Endothelial cell of umbilical vein (primary cell): Measurements from ENCODE around the gene PTPRK. TPM values are rescaled to one million over a fixed set of nuclear protein-coding genes. Genes with fewer than 3 reads are reported as not detected.

Experiments used
- BruUV-seq: library from RNA; stranded (reverse); fragments of 400-500 nt; replicated peaks from 2 replicates; lab custom pipeline; 2021; lab: Mats Ljungman, UMichigan
- CTCF ChIA-PET: fragments of 300-600, 350-600 bp; sonication (Branson Sonifier 250); formaldehyde crosslinking; loops from one replicate; lab custom pipeline; 2021; ENCODE audit warnings: antibody characterized with exemption, inconsistent platforms; lab: Charles Lee
- POLR2A ChIA-PET: fragments of 300-600, 350-600 bp; sonication (Branson Sonifier 250); formaldehyde crosslinking; loops from one replicate; lab custom pipeline; 2021; ENCODE audit warnings: antibody characterized with exemption, inconsistent platforms; lab: Charles Lee
- DNase-seq: peaks from one replicate; pipeline ENCODE4 v3.0.0-alpha.2; 2011; ENCODE audit warnings: low read depth, low spot score
- FAIRE-seq: peaks from 2 replicates; lab custom pipeline; 2011; peaks lifted over from hg19 to GRCh38; lab: Jason Lieb, UNC
- H2AFZ ChIP-seq: 2 replicates; pipeline ENCODE4 v1.6.0; 2012; ENCODE audit warnings: low read depth, low read length, control low read depth, inconsistent platforms
- H3K27ac ChIP-seq: 2 replicates; pipeline ENCODE4 v1.5.1; 2011; ENCODE audit warnings: low read depth, mild to moderate bottlenecking, control low read depth, low read length, moderate library complexity; ENCODE audit not compliant: insufficient read depth
- H3K27me3 ChIP-seq, 2 experiments: 2 replicates each; pipeline versions ENCODE4 v1.6.0 to v1.6.1; 2011; ENCODE audit warnings: low read length in 2 of 2, mixed read lengths in 1 of 2; ENCODE audit not compliant: control insufficient read depth in 2 of 2, insufficient read depth in 2 of 2
- H3K36me3 ChIP-seq, 2 experiments: 2 replicates in 1 of 2; 3 replicates in 1 of 2; pipeline ENCODE4 v1.5.1; 2011; ENCODE audit warnings: low read length in 2 of 2, mild to moderate bottlenecking in 1 of 2, moderate library complexity in 1 of 2; ENCODE audit not compliant: control insufficient read depth in 2 of 2, insufficient read depth in 2 of 2; ENCODE audit errors: extremely low read depth in 1 of 2
- H3K4me1 ChIP-seq: 3 replicates; pipeline ENCODE4 v1.5.1; 2011; ENCODE audit warnings: mild to moderate bottlenecking, low read length; ENCODE audit not compliant: control insufficient read depth, insufficient read depth; ENCODE audit errors: extremely low read depth
- H3K4me2 ChIP-seq: 2 replicates; pipeline ENCODE4 v1.6.1; 2011; ENCODE audit warnings: low read length, control low read depth, mixed read lengths; ENCODE audit not compliant: insufficient read depth
- H3K4me3 ChIP-seq, 3 experiments: fragments of 200-600 bp in 1 of 3; sonication (generic), shearing (Covaris generic) in 1 of 3; replicated peaks in 1 of 3; 2 replicates each; pipeline ENCODE4 v1.5.1; 2011 to 2016; ENCODE audit warnings: control low read depth in 3 of 3, low read length in 3 of 3, mild to moderate bottlenecking in 2 of 3, inconsistent platforms in 1 of 3, low read depth in 1 of 3, moderate library complexity in 1 of 3; ENCODE audit not compliant: insufficient read depth in 1 of 3
- H3K79me2 ChIP-seq: 2 replicates; pipeline ENCODE4 v1.6.0; 2012; ENCODE audit warnings: low read length, inconsistent platforms; ENCODE audit not compliant: control insufficient read depth, insufficient read depth
- H3K9ac ChIP-seq: replicated peaks from 2 replicates; pipeline ENCODE3; 2011; ENCODE audit warnings: low read length, control low read depth; ENCODE audit not compliant: insufficient read depth; ENCODE audit errors: extremely low read depth
- H3K9me1 ChIP-seq: replicated peaks from 3 replicates; pipeline ENCODE4 v1.6.0; 2011; ENCODE audit warnings: mild to moderate bottlenecking, low read length; ENCODE audit not compliant: control insufficient read depth, insufficient read depth; ENCODE audit errors: extremely low read depth
- H3K9me3 ChIP-seq: replicated peaks from 2 replicates; pipeline ENCODE4 v1.5.1; 2012; ENCODE audit warnings: low read length, inconsistent platforms; ENCODE audit not compliant: control insufficient read depth, insufficient read depth
- H4K20me1 ChIP-seq: replicated peaks from 2 replicates; pipeline ENCODE3; 2011; ENCODE audit warnings: mild to moderate bottlenecking, low read length; ENCODE audit not compliant: control insufficient read depth, insufficient read depth; ENCODE audit errors: extremely low read depth
- CTCF ChIP-seq, 2 donors: IDR thresholded peaks; 1 replicate in 1 of 2; 2 replicates in 1 of 2; pipeline ENCODE4 v1.5.1; 2011; ENCODE audit warnings: low read length in 2 of 2, mild to moderate bottlenecking in 2 of 2, moderate library complexity in 2 of 2, control low read depth in 1 of 2, inconsistent platforms in 1 of 2, low read depth in 1 of 2; ENCODE audit not compliant: insufficient read depth in 1 of 2; ENCODE audit errors: extremely low read depth in 1 of 2
- EZH2 ChIP-seq: IDR thresholded peaks from 2 replicates; pipeline ENCODE4 v1.6.1; 2012; ENCODE audit warnings: borderline replicate concordance, low read depth, mild to moderate bottlenecking, moderate library complexity, low read length, inconsistent platforms; ENCODE audit not compliant: severe bottlenecking
- FOS ChIP-seq: IDR thresholded peaks from 2 replicates; pipeline ENCODE4 v1.6.1; 2011; ENCODE audit warnings: mild to moderate bottlenecking, low read length, moderate library complexity, borderline replicate concordance; ENCODE audit not compliant: insufficient read depth
- GATA2 ChIP-seq: IDR thresholded peaks from 2 replicates; pipeline ENCODE4 v1.7.0; 2011; ENCODE audit warnings: low read depth, mild to moderate bottlenecking, moderate library complexity, mixed read lengths, low read length; ENCODE audit not compliant: insufficient read length, insufficient read depth
- JUN ChIP-seq: IDR thresholded peaks from 2 replicates; pipeline ENCODE4 v1.6.1; 2011; ENCODE audit warnings: borderline replicate concordance, low read depth; ENCODE audit not compliant: insufficient read length, insufficient read depth
- MAX ChIP-seq: IDR thresholded peaks from 2 replicates; pipeline ENCODE4 v1.6.1; 2011; ENCODE audit not compliant: insufficient read depth, insufficient read length
- MYC ChIP-seq: IDR thresholded peaks from one replicate; pipeline ENCODE4 v1.6.1; 2011; ENCODE audit warnings: mild to moderate bottlenecking, low read depth, low read length
- POLR2A ChIP-seq: IDR thresholded peaks from 2 replicates; pipeline ENCODE4 v1.6.1; 2012; ENCODE audit warnings: low read depth, mild to moderate bottlenecking, control low read depth, low read length
- POLR2AphosphoS5 ChIP-seq: IDR thresholded peaks from 2 replicates; pipeline ENCODE4 v1.6.1; 2012; ENCODE audit warnings: low read depth, mild to moderate bottlenecking, control low read depth, low read length, moderate library complexity; ENCODE audit not compliant: insufficient read depth
- dilution Hi-C: fragments of 300-500 bp; cut with MboI; formaldehyde crosslinking; loops from one replicate; pipeline ENCODE4 v1.15.0; 2019; ENCODE audit warnings: low sequenced_read_pairs; ENCODE audit not compliant: extremely low pct_ligation_motif_present
- intact Hi-C: fragments of 100-400 bp; cut with micrococcal nuclease; formaldehyde crosslinking; loops from one replicate; pipeline ENCODE4 v1.10.0; 2022
- polyA plus RNA-seq, 4 experiments: library from polyadenylated mRNA; depleted of rRNA in 3 of 4; stranded (reverse) in 3 of 4; unstranded in 1 of 4; fragments of >200 nt; gene quantifications; 2 replicates each; pipeline versions ENCODE4 v1.2.1 to v1.2.3, GENCODE V29; 2011 to 2012; ENCODE audit warnings: missing spikeins in 1 of 4
- total RNA-seq: library from RNA; stranded (reverse); gene quantifications from 2 replicates; pipeline ENCODE4 v1.2.3, GENCODE V29; 2021

Gene PTPRK
- total and polyA plus RNA-seq, 2 donors (not counting 3 experiments of a cell fraction or from before 2014, with no cell fraction given) = 15.2 to 74.0 TPM

GRCh38 chr6:128063850-128064539 lies 456.4 kb downstream of the PTPRK start:
- Histone ChIP-seq H3K9me3 (no peaks in the 10 kb centered on the region), H3K9ac (no peak overlapping the region), H3K27me3 (no peaks in the 10 kb centered on the region), H2AFZ (no peak overlapping the region), H3K27ac (no peak overlapping the region), H3K79me2 (no peaks in the 10 kb centered on the region), H3K4me2 (no peak overlapping the region), H3K4me1 (no peaks in the 10 kb centered on the region), H3K4me3 (no peak overlapping the region), H3K36me3 (no peaks in the 10 kb centered on the region), H3K9me1 (no peaks in the 10 kb centered on the region), H4K20me1 (no peaks in the 10 kb centered on the region)
- CTCF ChIA-PET = interaction anchor here (1.1 to 2.0 kb wide), 4 partner anchors 11 to 452 kb away, joined by 3 to 5 read pairs (median 4); no protein-coding TSS in a partner anchor
- TF ChIP-seq POLR2AphosphoS5 = no peak
- TF ChIP-seq MAX = no peak
- no peak for TF ChIP-seq EZH2
- TF ChIP-seq JUN = no peak
- no peak for TF ChIP-seq POLR2A
- TF ChIP-seq CTCF (IDR thresholded peaks at IDR 0.05; ENCODE audit: extremely low read depth in 1 of 2, insufficient read depth in 1 of 2, low read depth in 1 of 2, low read length in 2 of 2) = no peak
- no peak for TF ChIP-seq GATA2
- TF ChIP-seq FOS = no peak
- TF ChIP-seq MYC = no peak
- POLR2A ChIA-PET = no interaction called here
- DNase-seq = no peak
- dilution Hi-C loops (no loop called here), intact Hi-C loops (no loop called here)
- BruUV-seq = no TSS peak
- FAIRE-seq = peak; percentile 81
